Measurements from ENCODE around the gene FSTL5. TPM values are rescaled to one million over a fixed set of nuclear protein-coding genes. Genes with fewer than 3 reads are reported as not detected.

Gene FSTL5
- total and polyA plus RNA-seq, 2 of the 13 experiments (the other 11 are each of a cell fraction or from before 2014, with no cell fraction given) = 0.03 to 0.07 TPM

DNA sequence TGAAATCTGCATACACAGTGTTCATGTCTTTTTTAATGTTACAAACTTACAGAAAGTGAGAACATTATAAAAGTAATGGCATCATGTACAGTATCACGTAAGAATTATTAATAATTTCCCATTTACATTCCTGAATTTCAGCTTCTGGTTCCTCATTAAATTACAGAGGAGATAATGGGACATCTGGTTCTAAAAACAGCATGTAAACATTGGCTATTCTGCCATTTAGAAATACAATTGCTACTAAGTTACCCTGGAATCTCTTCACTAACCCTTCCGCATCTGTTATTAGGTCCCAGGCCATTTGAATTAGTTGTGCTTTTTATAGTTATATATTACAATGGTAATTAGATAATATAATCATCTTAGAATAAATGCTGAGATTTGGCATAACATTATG lies 505.1 kb downstream of the FSTL5 start:
- no peaks in the 10 kb centered on the region for H3K36me3 ChIP-seq (replicated peaks in 1 of 2; ENCODE audit: control insufficient read depth in 1 of 2, insufficient read depth in 2 of 2, low read length in 2 of 2)
- POLR2A ChIA-PET = no interaction called here
- ATAC-seq (no peak), DNase-seq (ENCODE audit: low spot score) (no peak), FAIRE-seq (no peak)
- H2AFZ ChIP-seq (ENCODE audit: low read length) = no peak overlapping the region
- CTCF ChIA-PET (ENCODE audit: low intra/inter-chr PET ratio, low total read pairs) = no interaction called here
- 48% methylated on average over 2 of the region's 2 CpGs for WGBS (ENCODE audit: low lambda C conversion rate)
- H3K27ac ChIP-seq (ENCODE audit: extremely low read length, insufficient read depth, low read length) = no peak overlapping the region
- intact Hi-C loops (cut with micrococcal nuclease; ENCODE audit: unreplicated experiment) = no loop called here
- BruUV-seq (replicated peaks) = no TSS peak
- no peaks in the 10 kb centered on the region for H3K79me2 ChIP-seq (ENCODE audit: insufficient read depth, low read length)
- no peak overlapping the region for H3K9ac ChIP-seq (ENCODE audit: insufficient read depth, low read depth, low read length)
- TF ChIP-seq RCOR2 (CRISPR knock-in tag; IDR thresholded peaks at IDR 0.05) (no peak), MXD1 (CRISPR knock-in tag; IDR thresholded peaks at IDR 0.05) (no peak), ZNF550 (CRISPR knock-in tag; IDR thresholded peaks at IDR 0.05; ENCODE audit: borderline replicate concordance) (no peak), NFE2L2 (IDR thresholded peaks at IDR 0.05; ENCODE audit: low read length) (no peak), TCF12 (IDR thresholded peaks at IDR 0.05) (no peak), TCF12 (CRISPR knock-in tag; IDR thresholded peaks at IDR 0.05) (no peak), ZNF589 (CRISPR knock-in tag; conservative IDR thresholded peaks at IDR 0.05) (no peak)
- TF ChIP-seq, protein P1, sequence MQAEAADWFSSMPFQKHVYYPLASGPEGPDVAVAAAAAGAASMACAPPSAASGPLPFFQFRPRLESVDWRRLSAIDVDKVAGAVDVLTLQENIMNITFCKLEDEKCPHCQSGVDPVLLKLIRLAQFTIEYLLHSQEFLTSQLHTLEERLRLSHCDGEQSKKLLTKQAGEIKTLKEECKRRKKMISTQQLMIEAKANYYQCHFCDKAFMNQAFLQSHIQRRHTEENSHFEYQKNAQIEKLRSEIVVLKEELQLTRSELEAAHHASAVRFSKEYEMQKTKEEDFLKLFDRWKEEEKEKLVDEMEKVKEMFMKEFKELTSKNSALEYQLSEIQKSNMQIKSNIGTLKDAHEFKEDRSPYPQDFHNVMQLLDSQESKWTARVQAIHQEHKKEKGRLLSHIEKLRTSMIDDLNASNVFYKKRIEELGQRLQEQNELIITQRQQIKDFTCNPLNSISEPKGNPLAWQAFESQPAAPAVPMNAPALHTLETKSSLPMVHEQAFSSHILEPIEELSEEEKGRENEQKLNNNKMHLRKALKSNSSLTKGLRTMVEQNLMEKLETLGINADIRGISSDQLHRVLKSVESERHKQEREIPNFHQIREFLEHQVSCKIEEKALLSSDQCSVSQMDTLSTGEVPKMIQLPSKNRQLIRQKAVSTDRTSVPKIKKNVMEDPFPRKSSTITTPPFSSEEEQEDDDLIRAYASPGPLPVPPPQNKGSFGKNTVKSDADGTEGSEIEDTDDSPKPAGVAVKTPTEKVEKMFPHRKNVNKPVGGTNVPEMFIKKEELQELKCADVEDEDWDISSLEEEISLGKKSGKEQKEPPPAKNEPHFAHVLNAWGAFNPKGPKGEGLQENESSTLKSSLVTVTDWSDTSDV (CRISPR knock-in tag; IDR thresholded peaks at IDR 0.05) = no peak
- no peak overlapping the region for H3K4me3 ChIP-seq (replicated peaks in 1 of 3; ENCODE audit: insufficient read depth in 1 of 3, low read depth in 2 of 3, low read length in 3 of 3)
- no peaks in the 10 kb centered on the region for H3K4me1 ChIP-seq (ENCODE audit: insufficient read depth, low read length)
- no peaks in the 10 kb centered on the region for H3K9me3 ChIP-seq (ENCODE audit: low read length)
- no peaks in the 10 kb centered on the region for H3K27me3 ChIP-seq (ENCODE audit: control insufficient read depth in 1 of 2, insufficient read depth in 2 of 2, low read length in 2 of 2)
- H4K20me1 ChIP-seq (ENCODE audit: insufficient read depth, low read length) = no peaks in the 10 kb centered on the region
- H3K4me2 ChIP-seq (ENCODE audit: low read depth, low read length) = no peak overlapping the region
- in situ Hi-C loops (cut with HindIII; ENCODE audit: extremely low pct_ligation_motif_present, low pct_unique_long_range_greater_than_20kb) = no loop called here
